Globus pallidus (tissue), 1 donor: ENCODE results near the gene MAP2K6.
A peak's percentile ranks its signal among the peaks of the same experiment; 100 is the strongest.

Source experiments
- DNase-seq: peaks from one replicate; pipeline ENCODE4 v3.0.0-alpha.2; 2015; ENCODE audit warnings: low spot score

Gene MAP2K6

GRCh38 chr17:69427486-69428197 lies 13.1 kb downstream of the MAP2K6 start:
- DNase-seq: no peak

GRCh38 chr17:69428252-69428980 lies 13.9 kb downstream of the MAP2K6 start:
- DNase-seq: peak; percentile 35

- no peak for DNase-seq
These were observed 16.0 kb downstream of the MAP2K6 start for GRCh38 chr17:69430488-69430887.

- DNase-seq: no peak
These were observed 17.3 kb downstream of the MAP2K6 start for GRCh38 chr17:69431835-69432234.

GRCh38 chr17:69433093-69433492 lies 18.6 kb downstream of the MAP2K6 start:
- no peak for DNase-seq

- DNase-seq: peak; percentile 51
These were observed 19.7 kb downstream of the MAP2K6 start for GRCh38 chr17:69434164-69434579.

GRCh38 chr17:69435971-69436696 lies 21.6 kb downstream of the MAP2K6 start:
- no peak for DNase-seq

GRCh38 chr17:69437475-69437874 lies 23.0 kb downstream of the MAP2K6 start:
- DNase-seq: no peak

- no peak for DNase-seq
These were observed 24.3 kb downstream of the MAP2K6 start for GRCh38 chr17:69438776-69439175.

- no peak for DNase-seq
These were observed 26.7 kb downstream of the MAP2K6 start for GRCh38 chr17:69441179-69441578.

- DNase-seq: no peak
These were observed 28.6 kb downstream of the MAP2K6 start for GRCh38 chr17:69443138-69443537.

GRCh38 chr17:69444023-69444422 lies 29.5 kb downstream of the MAP2K6 start:
- DNase-seq: no peak

- no peak for DNase-seq
These were observed 30.6 kb downstream of the MAP2K6 start for GRCh38 chr17:69445132-69445531.

- DNase-seq: peak; percentile 69
These were observed 33.2 kb downstream of the MAP2K6 start for GRCh38 chr17:69447726-69448125.

GRCh38 chr17:69448431-69449102 lies 34.1 kb downstream of the MAP2K6 start:
- peak; percentile 84 for DNase-seq

- DNase-seq: no peak
These were observed 35.6 kb downstream of the MAP2K6 start for GRCh38 chr17:69450131-69450530.

GRCh38 chr17:69450918-69451317 lies 36.4 kb downstream of the MAP2K6 start:
- DNase-seq: no peak

- DNase-seq: no peak
These were observed 37.2 kb downstream of the MAP2K6 start for GRCh38 chr17:69451416-69452394.

- no peak for DNase-seq
These were observed 38.3 kb downstream of the MAP2K6 start for GRCh38 chr17:69452664-69453260.

GRCh38 chr17:69454051-69454450 lies 39.6 kb downstream of the MAP2K6 start:
- no peak for DNase-seq

- DNase-seq: no peak
These were observed 40.5 kb downstream of the MAP2K6 start for GRCh38 chr17:69455040-69455439.
